Cardiac septum (tissue), 1 donor: ENCODE data around the gene OCIAD2. TPM values are rescaled to one million over a fixed set of nuclear protein-coding genes. Genes with fewer than 3 reads are reported as not detected.
"Not testable (repeated sequence)": the region's sequence is repeated elsewhere in the genome, so short reads cannot be mapped to it uniquely, and the experiment has no call there.

ENCODE experiments used
- DNase-seq: peaks from one replicate; pipeline ENCODE4 v3.0.0-alpha.2; 2020; ENCODE audit warnings: low spot score
- intact Hi-C: fragments of 100-400 bp; cut with DNase I; formaldehyde crosslinking; loops from one replicate; pipeline ENCODE4 v1.14.0; 2022
- total RNA-seq: library from RNA; stranded (reverse); fragmentation: NEBNext Ultra II Directional; extraction: Animal tissue kit (Norgen Biotek cat#: 25700); gene quantifications from one replicate; pipeline ENCODE4 v1.2.1, GENCODE V29; 2021
- donor health status: DM: no; HTN: no; CAD: no.

OCIAD2 gene
- total RNA-seq, 1 donor from 2014 or later: 8.9 TPM

DNA sequence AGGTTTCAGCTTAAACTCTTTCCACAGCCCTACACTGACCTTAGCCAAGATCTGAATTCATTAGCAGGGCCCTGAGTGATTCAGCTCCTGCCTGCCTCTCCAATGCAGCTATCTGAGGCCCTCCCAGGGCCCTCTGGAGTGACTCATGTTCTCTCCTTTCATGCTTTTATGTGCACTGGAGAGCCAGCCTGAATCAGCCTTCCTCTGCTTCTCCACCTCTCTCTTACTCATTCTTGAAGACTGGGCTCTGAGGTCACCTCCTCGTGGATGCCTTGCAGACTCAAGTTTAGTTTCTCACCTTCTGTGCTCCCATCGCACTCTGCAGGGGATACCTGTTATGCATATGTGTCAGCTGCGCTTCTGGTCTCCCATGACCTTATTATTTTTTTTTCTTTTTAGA is 3.1 kb upstream of the OCIAD2 start:
- intact Hi-C loops: no loop called here
- no peak for DNase-seq

DNA sequence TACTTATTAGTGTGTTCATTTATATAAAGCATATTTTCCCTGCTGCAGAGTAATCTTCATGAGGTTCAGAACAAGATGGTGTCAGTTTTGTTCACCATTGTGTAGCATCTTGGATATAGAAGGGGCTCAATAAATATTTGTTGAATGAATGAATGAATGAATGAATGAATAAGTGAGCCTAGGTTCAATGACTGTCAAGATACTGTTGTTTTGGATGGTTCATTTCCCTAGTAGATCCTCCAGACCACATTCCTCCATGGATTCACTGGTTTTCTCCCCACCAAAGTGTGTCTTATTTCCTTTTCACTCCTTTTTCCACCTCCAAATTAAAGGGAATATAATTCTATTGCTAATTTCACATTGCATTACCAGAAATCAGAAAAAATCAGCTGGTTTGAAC is 2.1 kb upstream of the OCIAD2 start:
- intact Hi-C loops: no loop called here
- DNase-seq: no peak

DNA sequence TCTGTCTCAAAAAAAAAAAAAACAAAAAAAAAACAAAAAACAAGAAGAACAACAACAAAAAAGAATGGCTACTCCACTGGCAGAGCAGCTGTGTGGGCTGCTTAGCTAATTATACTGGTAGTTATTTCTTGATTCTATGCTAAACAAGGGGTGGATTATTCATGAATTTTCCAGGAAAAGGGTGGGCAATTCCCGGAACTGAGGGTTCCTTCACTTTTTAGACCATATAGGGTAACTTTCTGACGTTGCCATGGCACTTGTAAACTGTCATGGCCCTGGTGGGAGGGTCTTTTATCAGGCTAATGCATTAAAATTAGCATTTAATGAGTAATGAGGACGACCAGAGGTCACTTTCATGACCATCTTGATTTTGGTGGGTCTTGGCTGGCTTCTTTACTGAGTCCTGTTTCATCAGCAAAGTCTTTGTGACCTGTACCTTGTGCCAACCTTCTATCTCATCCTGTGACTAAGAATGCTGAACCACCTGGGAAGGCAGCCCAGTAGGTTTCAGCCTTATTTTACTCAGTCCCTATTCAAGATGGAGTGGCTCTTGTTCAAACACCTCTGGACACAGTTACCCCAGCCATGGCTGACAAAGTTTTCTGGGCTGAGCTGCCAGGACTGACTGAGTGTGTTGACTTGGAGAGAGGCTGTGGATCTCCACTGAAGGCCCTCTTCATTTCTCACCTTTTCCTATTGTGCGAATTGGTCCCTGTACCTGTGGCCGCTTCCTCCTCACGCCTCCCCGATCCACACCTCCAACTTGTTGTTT is 1.3 kb upstream of the OCIAD2 start:
- intact Hi-C loops: no loop called here

DNA sequence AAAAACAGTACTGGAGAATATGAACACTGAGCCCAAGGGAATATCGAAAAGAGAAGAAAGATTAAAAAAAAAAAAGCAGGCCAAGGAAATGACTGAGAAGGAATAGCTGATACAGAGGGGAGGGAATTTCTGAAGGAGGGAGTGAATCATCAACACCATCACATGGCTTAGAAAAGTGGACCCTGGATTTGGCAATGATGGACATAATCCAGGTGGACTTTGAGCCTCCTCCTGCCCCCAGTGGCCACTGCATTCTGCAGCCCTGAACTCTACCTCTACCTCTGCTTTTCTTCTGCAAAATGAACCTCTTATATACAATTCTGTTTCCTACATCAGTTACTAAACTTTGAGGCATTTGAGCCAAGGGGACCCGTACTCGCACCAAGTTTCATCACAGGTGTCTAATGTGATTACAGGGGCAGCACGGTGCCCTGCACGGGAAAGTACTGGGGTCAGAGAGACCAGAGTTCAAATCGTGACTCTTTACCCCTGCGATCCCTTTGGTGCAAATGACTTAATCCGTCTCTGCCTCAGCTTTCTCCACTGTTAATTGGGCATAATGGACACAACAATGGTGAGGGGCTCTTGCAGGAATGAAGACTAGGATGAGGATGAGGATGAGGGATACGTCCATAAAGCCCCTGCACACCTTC is 1.1 kb downstream of the OCIAD2 start:
- intact Hi-C loops: no loop called here
- no peak for DNase-seq

More for the DNA sequence above, 1.3 kb upstream of the OCIAD2 start:
- no peak for DNase-seq

DNA sequence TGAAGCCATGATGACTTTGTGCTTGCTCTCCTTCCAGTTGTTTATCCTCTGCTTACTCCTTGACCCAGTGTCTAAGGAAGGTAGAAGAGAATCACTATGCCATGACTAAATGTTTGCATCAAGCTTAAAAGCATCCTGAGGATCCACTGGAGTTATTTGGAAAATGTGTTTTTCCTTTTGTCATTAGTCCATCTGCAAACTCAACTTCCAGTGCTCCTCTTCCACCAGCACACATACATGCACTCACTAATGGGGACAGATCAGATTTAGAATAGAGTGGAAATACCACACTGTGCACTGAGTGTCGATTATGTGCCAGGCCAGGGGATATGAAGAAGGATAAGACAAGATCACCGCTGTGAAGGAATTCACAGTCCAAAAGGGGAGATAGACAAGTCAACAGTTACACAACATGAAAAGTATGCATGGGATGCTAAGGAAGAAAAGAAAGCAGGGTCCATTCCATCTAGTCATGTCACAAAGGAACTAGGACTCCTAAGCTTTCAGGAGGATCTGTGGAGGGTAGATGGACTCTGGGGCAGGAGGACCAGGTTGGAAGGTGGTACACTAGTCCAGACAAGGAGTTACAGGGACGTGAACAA is 1.9 kb downstream of the OCIAD2 start:
- intact Hi-C loops: no loop called here
- DNase-seq: no peak

DNA sequence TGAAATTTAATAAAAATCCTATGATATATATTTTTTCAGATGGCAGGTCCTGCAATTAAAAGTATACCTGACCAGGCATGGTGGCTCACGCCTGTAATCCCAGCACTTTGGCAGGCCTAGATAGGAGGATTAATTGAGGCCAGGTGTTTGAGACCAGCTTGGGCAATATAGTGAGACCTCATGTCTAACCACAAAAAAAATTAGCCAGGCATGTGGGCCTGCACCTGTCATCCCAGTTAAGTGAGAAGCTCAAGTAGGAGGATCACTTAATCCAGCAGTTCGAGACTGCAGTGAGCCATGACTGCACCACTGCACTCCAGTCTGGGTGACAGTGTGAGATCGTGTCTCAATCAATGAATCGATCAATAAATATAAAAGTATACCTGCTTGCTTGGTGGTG is 2.5 kb downstream of the OCIAD2 start:
- intact Hi-C loops: no loop called here
- no peak for DNase-seq

DNA sequence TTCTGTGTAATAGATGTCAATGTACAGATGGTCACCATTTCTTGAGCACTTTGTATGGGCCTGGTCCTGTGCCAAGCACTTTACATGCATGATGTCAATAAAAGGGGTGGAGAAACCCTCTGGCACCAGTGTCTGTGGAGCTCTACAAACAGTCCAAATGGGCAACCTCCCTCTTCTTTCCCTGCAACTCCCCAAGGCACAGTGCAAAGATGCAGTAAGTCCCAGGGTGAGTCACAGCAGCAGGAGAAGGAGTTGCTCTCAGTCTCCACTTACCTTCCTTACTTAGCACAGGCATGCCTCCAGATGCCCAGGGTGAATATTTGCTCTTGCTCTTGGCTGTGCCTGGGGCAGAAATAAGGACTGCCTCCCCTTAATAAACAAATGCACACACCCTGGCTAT is 4.3 kb downstream of the OCIAD2 start:
- no peak for DNase-seq
- intact Hi-C loops: no loop called here

DNA sequence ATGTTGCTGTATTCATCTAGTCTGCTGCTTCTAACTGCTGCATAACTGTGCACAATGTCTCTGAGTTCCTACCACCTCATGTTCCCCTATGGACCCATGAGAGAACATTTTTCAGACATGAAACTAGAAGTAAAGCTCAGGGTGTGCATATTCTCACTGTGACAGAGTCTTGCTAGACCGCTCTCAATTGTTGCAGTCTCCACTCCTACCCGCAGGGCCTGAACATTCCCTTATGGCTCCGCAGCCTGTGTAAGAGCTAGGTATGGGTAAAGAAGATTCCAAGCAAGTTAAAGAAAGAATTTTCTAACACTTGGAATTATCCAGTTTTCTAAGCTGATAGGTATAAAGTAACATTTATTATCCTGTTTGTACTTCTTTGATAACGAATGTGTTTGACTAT is 5.4 kb downstream of the OCIAD2 start:
- intact Hi-C loops: no loop called here
- no peak for DNase-seq

DNA sequence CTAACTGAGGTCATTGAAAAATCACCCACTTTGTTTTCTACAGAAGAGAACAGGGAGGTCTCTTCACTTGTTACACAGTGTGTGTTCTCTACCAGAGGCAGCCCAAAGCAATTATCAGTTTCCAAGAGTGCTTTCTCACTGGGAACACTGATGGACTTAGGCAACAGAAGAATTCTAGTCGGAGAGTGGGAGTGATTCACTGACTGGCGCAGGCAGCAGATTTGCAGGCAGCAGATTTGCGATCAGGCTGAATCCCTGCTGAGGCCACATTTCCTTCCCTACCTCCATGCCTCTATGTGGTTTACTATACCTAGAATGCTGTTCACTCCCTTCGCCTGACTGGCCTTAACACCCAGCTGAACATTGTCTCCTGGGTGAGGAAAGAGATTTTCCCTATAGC is 6.6 kb downstream of the OCIAD2 start:
- no peak for DNase-seq
- intact Hi-C loops: no loop called here

DNA sequence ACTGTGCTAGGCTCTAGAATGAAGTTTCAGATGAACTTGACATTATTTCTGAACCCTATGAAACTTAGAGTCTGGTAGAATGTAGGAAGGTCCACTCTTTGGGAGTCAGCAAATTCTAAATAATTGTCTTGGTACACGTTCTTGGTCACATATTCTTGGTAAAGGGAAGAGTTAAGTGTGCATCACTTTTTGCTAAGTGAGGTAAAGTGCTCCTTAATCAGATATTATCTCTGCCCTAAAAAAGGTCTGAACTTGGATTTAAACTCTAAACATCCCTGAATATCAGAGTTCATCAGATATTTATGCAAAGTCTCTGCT is 7.2 kb downstream of the OCIAD2 start:
- intact Hi-C loops: no loop called here
- no peak for DNase-seq

DNA sequence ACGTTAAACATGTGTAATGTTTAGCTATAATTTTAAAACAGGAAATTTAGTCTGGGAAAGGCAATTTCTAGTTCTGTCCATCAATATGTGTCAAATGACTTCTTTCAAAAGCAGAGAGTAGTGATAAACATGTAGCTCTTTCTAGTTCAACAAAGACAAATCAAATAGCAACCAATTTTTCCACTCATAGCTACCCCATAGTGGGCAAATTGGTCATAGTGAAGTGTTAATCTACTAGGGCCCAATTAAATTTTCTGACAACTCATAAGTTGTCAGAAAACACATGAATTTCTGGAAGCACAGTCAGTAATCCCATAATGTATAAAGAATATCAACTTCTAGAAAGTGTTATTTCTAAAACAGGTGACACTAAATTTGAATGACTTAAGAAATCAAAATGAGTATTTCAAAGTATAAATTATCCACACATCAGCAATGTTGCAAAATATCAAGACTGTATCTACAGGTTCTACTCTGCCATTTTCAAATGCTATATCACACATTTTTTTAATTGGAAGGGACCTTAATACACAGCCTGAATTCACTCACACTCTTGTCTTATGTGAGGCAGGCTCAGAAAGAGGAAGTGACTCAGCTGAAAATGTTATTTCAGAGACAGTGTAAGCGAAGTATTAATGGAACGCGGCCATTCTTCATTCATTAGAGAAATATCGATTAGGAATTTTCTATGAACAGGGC is 7.7 kb downstream of the OCIAD2 start:
- DNase-seq: no peak
- intact Hi-C loops: no loop called here

DNA sequence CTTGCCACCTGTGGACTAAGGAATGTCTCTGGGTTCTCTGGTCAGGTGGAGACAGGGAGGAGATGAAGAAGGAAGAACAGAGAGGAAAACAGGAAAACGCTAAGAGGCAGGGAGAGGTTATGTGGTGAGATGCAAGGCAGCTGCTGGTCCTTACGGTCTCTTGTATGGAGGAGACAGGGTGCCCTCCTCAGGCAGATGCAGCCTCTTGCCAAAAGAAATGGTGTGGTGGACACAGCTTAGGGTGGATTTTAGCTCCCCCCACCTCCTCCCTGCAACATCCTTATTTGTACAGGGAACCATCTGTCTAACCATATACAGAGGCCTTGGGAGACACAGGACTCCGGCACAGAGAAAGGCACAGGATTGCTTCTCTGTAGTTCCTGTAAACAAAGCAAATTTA is 9.7 kb downstream of the OCIAD2 start:
- intact Hi-C loops: no loop called here
- DNase-seq: no peak

DNA sequence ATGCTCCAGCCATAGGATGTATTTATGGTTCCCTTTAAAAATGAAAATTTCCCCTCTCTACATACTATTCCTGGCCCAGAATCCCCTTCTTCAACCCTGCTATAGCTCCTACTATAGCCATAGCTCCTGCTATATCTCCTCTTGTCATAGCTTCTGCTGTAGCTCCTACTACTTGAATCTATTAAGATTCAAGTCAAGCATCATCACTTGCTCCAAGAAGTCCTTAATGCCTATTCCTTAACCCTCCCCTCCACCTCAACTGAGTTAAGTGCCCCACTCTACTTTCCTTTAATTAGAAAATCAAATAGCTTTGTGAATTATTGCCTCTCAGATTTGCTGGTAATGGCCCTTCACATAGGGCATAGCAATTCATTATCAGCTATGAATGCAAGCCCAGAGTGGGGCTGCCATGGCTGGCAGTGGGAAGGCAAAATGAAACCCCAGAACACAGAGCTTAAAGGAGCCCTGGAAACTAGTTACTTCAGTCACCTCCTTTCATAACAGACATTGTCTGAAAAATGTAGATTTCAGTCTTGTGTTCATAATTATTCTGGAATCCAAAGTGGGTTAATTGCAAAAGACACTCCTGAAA is 15.4 kb downstream of the OCIAD2 start:
- no peak for DNase-seq
- intact Hi-C loops: no loop called here

DNA sequence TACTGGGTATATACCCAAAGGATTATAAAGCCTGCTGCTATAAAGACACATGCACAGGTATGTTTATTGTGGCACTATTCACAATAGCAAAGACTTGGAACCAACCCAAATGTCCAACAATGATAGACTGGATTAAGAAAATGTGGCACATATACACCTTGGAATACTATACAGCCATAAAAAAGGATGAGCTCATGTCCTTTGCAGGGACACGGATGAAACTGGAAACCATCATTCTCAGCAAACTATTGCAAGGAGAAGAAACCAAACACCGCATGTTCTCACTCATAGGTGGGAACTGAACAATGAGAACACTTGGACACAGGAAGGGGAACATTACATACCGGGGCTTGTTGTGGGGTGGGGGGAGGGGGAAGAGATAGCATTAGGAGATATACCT is 16.8 kb downstream of the OCIAD2 start:
- intact Hi-C loops, DNase-seq: not testable (repeated sequence)

DNA sequence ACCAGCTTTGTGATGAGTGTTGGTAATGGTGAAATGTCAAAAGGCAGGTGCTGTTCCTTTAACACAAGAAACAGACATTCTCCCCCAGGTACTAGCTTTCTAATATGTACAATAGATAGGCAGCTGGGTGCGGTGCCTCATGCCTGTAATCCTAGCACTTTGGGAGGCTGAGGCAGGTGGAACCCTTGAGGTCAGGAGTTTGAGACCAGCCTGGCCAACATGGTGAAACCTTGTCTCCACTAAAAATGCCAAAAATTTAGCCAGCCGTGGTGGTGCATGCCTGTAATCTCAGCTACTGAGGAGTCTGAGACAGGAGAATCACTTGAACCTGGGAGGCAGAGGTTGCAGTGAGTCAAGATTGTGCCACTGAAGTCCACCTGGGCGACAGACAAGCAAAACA is 24.9 kb downstream of the OCIAD2 start:
- intact Hi-C loops: not testable (repeated sequence)

DNA sequence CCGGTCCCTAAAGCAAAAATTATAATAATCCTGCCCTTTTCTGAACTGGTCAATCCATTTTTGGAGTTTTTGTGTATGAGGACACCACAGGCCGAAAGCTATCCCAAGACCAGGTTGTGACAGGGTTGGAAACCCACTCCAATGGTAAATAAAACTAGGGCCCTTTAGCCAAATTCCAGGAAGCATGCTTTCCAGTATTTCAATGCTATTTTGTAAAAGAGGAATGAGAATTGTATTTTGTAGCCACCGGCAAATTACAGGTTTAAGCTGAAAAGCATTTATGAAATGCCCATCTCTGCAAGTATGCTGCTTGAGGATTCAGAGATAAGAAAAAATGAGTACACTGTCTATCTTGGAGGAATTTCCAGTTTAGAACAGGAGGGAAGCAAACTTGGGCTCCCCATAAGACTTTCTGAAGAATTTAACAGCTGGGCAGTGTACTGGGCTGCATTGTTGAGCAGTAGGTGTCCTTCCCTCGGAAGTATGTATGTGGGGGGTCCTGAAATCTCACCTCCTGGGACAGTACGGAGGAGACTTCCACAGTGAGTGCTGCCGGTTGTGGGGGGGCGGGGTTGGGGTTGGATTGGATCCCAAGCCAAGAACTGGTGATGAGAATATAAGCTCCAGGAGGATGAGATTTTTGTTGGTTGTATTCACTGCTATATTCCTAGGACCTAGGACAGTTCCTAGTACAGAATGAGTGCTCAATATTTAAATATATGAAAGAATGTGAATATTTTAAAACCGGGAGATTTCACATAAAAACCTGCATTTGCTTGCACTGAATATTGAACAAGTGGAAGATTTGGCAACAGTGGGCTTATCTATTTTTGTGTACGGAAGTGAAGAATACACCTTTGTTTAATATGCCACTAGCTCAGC is 26.8 kb downstream of the OCIAD2 start:
- intact Hi-C loops: no loop called here
- no peak for DNase-seq

More for the DNA sequence above, 24.9 kb downstream of the OCIAD2 start:
- not testable (repeated sequence) for DNase-seq

DNA sequence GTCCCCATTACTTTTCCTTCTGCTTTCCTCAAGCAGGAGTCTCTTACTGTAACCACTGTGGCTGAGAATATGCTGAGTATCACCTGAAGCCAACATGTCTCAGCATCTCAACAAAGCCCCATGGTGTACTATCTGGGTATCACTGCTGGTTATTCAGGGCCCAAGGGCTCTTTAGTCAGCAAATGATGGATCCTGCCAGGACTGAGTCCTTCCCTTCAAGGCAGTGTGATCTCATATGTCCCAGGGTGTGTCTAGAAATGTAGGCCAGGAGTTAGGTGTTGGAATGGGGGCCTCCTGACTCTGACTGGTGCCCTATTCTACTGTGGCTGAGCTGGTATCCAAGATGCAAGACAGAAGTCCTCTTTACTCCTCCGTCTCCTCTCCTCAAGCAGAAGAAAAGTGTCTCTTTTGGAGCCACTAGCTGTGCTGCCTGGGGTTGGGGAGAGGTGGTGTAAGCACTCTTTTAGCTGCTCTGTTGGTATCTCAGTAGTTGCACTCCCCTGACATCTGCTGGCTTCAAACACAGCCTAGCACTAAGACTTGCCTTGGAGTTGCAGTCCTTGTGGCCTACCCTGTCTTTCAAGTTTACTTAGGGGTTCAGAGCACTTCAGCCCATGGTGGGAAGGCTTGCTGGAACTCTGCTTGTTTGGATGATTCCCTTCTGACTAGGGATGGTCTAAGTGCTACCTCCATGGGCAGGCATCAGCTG is 28.6 kb downstream of the OCIAD2 start:
- DNase-seq: no peak
- intact Hi-C loops: no loop called here

DNA sequence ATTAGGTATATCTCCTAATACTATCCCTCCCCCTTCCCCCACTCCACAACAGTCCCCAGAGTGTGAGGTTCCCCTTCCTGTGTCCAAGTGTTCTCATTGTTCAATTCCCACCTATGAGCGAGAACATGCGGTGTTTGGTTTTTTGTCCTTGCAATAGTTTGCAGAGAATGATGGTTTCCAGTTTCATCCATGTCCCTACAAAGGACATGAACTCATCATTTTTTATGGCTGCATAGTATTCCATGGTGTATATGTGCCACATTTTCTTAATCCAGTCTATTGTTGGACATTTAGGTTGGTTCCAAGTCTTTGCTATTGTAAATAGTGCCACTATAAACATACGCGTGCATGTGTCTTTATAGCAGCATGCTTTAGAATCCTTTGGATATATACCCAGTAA is 41.9 kb downstream of the OCIAD2 start:
- intact Hi-C loops, DNase-seq: not testable (repeated sequence)

DNA sequence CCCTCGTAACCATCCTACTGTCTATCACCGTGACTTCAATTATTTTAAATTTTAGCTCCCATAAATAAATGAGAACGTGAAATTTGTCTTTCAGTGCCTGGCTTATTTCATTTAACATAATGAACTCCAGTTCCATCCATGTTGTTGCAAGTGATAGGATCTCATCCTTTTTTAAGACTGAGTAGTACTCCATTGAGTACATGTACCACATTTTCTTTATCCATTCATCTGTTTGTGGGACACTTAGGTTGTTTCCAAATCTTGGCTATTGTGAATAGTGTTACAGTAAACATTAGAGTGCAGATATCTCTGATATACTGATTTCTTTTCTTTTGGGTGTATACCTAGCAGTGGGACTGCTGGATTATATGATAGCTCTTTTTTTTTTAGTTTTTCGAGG is 42.8 kb downstream of the OCIAD2 start:
- intact Hi-C loops: no loop called here
- DNase-seq: no peak
